G401 (cell line): ENCODE measurements around the gene LEFTY2. TPM values are rescaled to one million over a fixed set of nuclear protein-coding genes. Genes with fewer than 3 reads are reported as not detected.
A peak's percentile ranks its signal among the peaks of the same experiment; 100 is the strongest.
"Not testable (repeated sequence)": the region's sequence is repeated elsewhere in the genome, so short reads cannot be mapped to it uniquely, and the experiment has no call there.

Source experiments
- DNase-seq: peaks from one replicate; pipeline ENCODE4 v3.0.0-alpha.2; 2015; ENCODE audit warnings: low spot score
- in situ Hi-C: cut with HindIII; loops from 2 replicates; pipeline ENCODE4 v1.10.0; 2016; ENCODE audit warnings: low sequenced_read_pairs, mixed read lengths
- total RNA-seq: library from RNA; depleted of rRNA; stranded (reverse); fragments of >200 nt; shearing (Covaris generic); gene quantifications from 2 replicates; pipeline ENCODE4 v1.2.3, GENCODE V29; 2014

Gene LEFTY2
- total RNA-seq, 1 experiment from 2014 or later = not detected

DNA sequence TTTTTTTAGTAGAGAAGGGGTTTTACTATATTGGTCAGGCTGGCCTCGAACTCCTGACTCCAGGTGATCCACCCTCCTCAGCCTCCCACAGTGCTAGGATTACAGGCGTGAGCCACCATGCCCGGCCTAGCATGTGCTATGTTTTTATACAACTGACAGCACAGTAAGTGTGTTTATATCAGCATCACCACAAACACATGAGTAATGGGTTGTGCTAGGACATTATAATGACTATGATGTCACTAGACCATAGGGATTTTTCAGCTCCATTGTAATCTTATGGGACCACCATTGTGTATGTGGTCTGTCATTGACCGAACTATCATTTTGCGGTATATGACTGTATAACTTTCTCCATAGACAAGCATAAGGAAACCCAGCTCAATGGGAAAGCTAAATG, 6.3 kb downstream of the LEFTY2 start:
- in situ Hi-C loops = no loop called here
- DNase-seq = no peak

DNA sequence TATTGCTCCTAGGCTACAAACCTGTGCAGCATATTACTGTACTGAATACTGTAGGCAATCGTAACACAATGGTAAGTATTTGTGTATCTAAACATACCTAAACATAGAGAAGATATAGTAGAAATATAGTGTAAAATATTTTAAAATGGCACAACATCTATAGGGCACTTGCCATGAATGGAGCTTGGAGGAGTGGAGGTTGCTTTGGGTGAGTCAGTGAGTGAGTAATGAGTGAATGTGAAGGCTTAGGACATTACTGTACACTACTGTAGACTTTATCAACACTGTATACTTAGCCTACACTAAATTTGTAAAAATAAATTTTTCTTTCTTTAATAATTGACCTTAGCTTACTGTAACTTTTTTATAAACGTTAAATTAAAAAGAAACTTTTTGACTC, 7.9 kb downstream of the LEFTY2 start:
- in situ Hi-C loops = no loop called here
- DNase-seq = no peak

DNA sequence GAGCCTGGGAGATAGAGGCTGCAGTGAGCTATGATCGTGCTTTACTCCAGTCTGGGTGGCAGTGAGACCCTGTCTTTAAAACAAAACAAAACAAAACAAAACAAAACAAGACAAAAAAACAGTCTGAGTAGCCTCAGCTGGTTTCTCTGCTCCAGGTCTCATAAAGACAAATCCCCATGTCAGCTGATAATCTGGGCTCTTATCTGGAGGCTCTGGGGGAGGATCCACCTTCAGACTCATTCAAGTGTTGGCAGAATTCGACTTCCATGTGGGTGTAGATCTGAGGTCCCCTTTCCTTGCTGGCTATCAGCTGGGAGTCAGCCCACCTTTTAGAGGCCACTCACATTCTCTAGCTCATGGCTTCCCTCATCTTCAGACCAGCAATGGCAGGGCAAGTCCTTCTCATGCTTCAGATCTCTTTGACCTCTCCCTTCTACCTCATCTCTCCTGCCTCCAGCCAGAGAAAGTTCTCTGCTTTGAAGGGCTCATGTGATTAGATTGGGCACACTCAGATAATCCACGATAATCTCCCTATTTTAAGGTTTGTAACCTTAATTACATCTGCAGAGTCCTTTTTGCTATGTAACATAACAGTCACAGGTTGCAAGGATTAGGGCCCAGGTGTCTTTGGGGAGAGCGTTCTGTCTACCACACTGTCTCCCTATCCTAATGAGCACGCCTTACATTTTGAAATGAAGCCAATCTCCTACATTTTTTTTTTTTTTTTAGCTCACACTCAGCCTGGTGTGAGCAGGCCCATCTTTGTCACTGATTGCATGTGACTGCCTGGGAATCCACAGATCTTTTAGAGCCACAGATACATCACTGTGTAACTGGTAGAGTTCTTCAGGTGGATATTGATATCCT, 9.5 kb downstream of the LEFTY2 start:
- DNase-seq = no peak
- in situ Hi-C loops = no loop called here

DNA sequence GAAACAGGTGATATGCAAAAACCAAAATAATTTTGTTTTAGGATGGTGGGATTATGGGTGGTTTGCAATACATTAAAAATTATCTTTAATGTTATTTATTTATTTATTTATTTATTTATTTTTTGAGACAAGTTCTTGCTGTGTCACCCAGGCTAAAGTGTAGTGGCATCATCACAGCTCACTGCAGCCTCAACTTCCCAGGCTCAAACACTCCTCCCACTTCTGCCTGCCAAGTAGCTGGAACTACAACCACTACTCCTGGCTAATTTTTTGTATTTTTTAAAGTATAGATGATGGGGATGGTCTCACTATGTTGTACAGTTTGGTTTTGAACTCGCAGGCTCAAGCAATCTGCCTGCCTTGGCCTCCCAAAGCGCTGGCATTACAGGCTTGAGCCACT, 10.5 kb downstream of the LEFTY2 start:
- no peak for DNase-seq
- in situ Hi-C loops = no loop called here

DNA sequence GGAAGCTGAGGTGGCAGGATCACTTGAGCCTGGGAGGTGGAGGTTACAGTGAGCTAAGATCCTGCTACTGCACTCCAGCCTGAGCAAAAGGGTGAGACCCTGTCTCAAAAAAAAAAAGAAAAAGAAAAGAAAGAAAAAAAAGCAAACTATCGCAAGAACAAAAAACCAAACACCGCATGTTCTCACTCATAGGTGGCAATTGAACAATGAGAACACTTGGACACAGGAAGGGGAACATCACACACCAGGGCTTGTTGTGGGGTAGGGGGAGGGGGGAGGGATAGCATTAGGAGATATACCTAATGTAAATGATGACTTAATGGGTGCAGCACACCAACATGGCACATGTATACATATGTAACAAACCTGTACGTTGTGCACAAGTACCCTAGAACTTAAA, 11.6 kb downstream of the LEFTY2 start:
- in situ Hi-C loops, DNase-seq: not testable (repeated sequence)

DNA sequence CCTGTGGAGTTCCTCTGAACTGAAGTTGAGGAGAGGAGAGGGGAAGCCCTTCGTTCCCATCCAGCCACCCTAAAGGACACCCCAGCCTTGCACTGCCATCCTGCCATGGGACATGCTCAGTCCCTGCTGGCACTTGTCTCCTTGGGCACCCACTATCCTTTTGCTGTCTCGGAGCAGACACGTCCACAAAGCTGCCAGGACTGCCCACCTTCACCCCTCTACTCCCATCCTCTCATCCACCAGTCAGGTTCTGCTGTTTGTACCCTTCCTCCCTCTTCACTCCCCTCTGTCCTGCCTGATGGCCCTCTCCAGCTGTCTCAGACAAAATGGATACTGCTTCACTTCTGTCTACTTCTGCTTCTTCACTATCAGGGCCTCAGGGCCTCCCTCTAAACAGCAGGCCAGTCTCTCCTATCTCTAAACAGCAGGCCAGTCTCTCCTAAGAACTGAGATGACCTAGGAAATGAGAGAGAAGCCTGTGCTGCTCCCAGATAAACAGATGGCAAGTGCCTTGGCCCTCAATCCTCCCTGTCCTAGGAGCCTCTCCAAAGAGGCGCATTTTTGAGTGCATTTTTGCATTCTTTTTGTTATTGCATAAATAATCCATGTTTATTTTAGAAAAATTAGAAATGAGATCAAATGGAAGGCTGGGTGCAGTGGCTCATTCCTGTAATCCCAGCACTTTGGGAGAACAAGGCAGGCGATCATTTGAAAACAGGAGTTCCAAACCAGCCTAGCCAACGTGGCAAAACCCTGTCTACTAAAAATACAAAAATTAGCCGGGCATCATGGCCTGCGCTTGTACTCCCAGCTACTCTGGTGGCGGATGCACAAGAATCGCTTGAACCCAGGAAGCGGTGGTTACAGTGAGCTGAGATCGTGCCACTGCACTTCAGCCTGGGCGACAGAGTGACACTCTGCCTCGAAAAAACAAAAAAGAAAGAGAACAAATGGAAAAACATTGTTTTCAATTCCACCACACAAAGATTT, 12.5 kb downstream of the LEFTY2 start:
- DNase-seq = no peak
- in situ Hi-C loops = no loop called here

DNA sequence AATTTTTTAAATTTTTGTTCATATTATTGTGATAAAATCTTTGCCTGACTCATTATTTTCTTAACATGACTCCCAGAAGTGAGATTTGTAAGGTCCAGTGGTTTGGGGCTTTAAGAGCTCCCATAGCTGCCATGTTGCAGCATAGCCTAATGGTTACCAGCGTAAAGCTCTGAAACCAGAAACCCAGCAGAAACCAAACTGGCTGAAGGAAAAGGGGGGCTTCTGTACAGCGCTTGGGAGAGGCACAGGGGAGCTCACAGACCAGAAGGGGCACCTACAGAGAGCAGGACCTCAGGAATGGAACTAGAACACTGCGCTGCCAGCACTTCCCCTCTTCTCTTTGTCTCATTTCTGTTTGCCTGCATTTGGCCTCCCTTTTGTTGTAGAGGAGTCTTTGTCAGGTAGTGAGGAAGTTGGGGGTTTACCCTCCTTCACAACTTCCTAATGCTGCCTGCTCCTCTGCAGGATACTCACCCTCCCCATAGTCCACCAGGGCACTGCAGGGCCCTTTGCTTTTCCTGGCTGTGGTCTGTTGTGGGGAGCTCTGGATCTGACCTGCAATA, 14.4 kb downstream of the LEFTY2 start:
- in situ Hi-C loops = no loop called here
- DNase-seq = no peak

DNA sequence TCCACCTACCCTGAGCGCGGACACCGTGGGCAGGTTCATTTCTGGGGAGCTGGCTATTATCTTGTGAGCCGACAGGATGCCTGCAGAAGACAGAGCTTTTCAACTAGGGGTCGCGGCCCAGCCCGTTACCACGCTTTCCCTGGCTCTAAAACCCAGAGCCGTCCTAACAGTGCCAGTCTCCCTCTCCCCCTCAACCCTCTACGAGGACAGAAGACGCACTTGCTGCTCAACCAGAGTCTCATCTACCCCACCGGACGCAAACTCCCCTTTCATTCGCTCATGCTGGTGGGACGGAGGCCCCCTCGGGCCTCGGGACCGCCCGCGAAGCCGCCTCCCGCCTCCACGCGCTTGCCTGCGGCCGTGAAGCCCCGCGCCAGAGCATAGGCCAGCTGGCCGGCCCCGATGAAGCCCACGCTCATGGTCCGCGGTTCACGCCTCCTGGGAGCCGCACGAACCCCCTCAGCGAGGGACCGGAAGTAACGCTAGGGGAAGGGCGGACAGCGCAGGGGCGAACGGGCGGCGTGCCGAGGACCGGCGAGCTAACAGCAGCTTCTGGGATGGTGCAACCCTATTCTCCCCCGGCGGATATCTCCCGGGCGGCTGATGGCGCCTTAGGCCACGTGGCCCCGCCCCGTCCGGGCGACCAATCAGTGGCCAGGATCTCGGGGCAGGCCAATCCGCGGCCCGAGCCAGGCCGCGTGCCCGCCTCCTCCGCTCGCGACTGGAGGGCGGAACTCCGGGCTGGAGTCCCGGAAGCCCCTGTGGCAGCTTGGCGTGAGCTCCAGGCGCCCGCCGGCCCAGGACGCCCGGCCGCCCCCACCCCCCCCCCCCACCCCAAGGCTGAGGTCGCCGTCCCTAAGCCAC, 17.1 kb downstream of the LEFTY2 start, which contains the start of gene PYCR2:
Gene PYCR2, minus strand, starts transcription at position 559 of the 864 bp plus-strand sequence. Its CDS starts 140 bp downstream, at position 419.
- peak; percentile 92 for DNase-seq
- in situ Hi-C loops = no loop called here

DNA sequence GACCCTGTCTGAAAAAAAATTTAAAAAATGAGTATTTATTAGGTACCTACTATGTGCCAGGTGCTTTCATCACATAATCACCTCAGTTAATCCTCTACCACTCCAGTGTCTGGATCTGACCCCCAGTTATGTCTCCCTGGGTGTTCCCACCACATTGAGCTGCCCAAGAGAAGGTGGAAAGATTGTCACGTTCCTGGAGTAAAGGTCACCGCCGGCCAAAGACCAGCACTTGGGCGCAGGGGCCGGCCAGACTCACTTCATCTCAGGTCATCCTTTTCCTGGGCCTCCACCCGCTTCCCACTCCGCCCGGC, 17.7 kb downstream of the LEFTY2 start:
- in situ Hi-C loops = no loop called here

DNA sequence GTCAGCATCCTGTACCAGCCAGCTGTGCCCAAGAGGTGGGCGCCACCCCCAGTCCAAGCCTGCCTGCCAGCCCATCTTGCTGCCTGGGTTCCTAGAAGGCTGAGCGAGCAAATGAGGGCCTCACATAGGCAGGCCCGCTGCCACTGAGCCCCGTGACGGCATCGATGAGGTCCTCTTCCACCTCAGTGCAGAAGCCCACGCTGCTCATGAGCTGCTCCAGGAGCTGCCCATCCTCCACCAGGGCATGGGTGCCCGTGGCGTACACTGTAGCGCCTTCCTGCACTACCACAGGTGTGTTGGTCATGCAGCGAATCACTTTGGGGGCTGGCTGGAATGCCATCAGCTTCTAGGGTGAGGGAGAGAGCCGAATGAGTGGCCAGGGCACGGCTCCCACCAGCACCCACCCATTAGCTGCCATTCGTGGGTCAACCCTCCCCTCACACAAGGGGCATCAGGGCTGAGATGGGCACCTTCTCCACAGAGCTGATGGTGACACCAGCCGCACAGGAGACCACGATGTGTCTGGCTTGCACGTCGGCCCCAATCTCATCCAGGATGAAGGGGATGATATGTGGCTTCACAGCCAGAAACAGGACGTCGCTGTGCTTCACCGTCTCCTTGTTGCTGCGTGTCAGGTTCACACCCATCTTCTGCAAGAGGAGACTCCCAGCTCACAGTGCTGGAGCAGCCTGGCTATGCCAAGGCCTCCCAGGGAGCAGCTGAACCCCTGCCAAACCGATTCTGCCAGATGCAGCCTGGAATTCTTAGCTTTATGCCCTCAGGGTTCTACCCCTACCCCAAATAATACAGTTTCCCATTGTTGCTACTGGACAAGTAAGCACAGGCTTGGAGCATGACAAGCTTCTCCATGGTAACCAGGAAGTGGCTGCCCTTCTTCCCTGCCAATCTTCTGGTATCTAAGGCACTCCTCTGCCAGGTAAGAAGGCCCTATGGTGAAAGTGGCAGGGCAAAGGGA, 19.0 kb downstream of the LEFTY2 start:
- DNase-seq = peak; percentile 13
- in situ Hi-C loops = no loop called here

More for the DNA sequence above, 17.7 kb downstream of the LEFTY2 start:
- no peak for DNase-seq

DNA sequence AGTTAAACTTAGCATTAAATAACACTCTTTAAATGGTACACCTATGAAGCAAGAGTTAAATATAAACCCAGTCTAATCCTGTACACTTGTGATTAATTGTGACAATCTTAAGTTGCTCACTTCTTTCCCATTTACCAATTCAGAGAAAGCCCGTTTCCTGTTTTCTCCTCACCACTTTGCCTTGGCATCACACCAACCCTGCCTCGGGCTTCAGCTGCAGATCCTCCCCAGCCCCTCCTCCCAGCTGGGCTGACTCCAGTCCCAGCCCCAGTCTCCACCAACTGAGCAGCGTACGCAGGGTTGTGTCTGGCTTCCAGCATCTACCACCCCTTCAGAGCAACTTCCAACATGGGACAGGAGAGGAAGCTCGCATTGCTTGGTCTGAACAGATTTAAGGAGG, 21.1 kb downstream of the LEFTY2 start:
- DNase-seq = peak; percentile 23

DNA sequence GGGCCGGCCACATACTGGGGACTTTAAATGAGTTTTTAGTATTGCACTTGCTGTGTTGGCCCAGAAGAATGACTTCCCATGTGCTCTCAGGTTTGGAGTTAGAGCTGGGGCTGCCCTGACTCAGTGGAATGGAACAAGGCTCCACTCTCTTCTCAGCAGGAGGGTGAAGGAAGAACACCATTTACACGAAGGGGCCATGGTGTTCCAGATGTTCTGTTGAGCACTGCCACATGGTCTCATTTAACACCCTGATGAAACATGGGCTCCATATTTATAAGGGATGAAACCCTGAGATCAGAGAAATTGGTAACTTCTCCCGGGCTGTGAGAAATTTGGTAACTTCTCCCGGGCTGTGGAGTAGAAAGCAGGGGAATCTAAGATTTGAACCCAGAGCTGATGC, 22.7 kb downstream of the LEFTY2 start:
- no peak for DNase-seq
- in situ Hi-C loops = no loop called here

More for the DNA sequence above, 21.1 kb downstream of the LEFTY2 start:
- in situ Hi-C loops = no loop called here

DNA sequence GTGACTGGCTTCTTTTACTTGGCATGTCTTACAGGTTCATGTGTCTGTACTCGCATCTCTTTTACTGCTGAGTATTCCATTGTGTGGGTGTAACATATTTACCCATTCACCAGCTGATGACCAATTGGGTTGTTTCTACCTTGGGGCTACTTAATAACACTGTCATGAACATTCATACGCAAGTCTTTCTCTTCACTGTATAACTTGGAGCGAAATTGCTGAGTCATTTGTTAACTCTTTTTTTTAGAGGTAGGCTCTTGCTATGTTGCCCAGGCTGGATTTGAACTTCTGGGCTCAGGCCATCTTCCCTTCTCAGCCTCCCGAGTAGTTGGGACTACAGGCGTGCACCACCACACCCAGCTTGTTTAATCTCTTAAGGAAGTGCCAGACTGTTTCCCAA, 23.5 kb downstream of the LEFTY2 start:
- no peak for DNase-seq
- in situ Hi-C loops = no loop called here

DNA sequence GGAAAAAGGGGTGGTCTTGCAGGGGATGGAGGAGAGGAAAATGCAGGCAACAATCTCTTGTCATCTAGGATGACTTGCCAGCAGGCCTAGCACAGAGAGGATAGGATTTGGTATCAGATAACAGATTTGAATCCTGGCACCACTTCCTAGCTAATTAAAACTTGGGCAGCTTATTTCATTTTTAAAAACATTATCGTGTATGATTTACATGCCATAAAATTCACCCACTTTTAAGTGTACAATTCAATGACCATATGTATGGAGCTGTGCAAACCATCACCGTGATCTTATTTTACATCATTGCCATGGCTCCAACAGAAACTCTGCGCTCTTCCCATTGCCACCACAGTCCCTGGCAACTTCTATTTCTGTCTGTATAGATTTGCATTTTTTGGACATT, 23.9 kb downstream of the LEFTY2 start:
- no peak for DNase-seq
- in situ Hi-C loops = no loop called here

DNA sequence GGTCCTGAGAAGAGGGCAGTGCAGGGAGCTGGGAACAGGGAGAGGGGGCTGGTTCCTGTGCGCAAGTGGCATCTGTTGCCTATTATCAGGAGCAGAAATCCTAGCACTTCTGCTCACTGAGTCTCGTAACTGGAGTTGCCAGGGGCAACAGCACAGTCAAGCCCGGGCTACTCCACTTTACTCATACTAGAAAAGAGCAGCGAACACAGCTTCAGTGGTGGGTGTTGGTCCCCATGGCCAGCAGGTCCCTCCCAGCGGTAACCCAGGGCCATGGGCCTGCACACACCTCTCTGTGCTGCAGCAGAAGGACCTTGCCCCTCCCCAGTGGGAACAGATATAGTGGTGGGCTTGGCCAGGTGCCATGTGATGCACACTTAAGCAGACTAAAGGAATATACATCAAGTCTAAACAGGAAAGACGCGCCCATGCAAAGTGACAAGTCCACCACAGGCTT, 25.5 kb downstream of the LEFTY2 start:
- no peak for DNase-seq
- in situ Hi-C loops = no loop called here

DNA sequence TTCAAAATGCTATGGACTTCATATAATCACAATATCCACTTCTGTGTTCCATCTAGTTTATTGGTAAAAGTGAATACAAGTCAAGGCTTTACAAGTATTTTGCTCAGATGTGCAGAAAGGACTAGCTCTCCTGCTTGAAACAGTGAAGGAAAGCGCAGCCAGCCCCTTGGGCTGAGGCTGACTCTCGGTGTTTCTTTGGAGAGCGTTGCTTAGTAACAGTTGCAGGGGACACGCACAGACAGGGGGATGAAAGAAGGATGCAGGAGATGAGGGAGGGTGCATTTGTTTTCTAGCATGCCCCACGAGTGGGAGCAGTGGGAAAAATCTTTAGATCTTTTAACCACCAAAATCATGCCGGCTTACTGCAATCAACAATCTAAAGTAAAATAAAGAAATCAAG, 26.1 kb downstream of the LEFTY2 start:
- DNase-seq = no peak
- in situ Hi-C loops = no loop called here

DNA sequence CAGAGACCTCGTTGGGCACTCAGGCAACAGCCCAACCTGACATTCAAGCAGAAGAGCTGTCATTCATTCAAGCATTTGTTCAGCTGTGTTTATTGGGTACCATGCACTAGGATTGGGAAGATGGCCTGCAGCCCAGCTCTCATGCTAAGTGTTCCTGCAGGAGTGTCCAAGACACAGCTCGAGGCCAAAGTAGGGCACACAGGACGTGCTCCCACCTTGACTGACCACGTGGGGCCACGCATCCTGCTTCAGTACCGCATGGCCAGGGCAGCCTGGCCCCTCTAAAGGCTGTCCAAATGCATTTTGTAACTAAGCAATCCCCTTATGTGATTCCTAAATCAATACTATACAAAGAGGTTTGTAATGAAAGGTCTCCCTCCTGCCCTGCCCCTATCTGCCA, 26.6 kb downstream of the LEFTY2 start:
- no peak for DNase-seq
- in situ Hi-C loops = no loop called here
